ENCODE results near the gene TMSB4X.

- TF ChIP-seq CTCF (IDR thresholded peaks at IDR 0.05), result no peak
- TF ChIP-seq POLR2A (IDR thresholded peaks at IDR 0.05), result no peak
Measured at GRCh38 chrX:12945494-12945893, 29.4 kb upstream of the TMSB4X start.

All from esophagus squamous epithelium (tissue), 4 donors.